Renal cortical epithelial cell (primary cell): ENCODE results near the gene LRIT2. TPM values are rescaled to one million over a fixed set of nuclear protein-coding genes. Genes with fewer than 3 reads are reported as not detected.
"Not testable (repeated sequence)": the region's sequence is repeated elsewhere in the genome, so short reads cannot be mapped to it uniquely, and the experiment has no call there.

ENCODE experiments used
- DNase-seq: peaks from one replicate; pipeline ENCODE4 v3.0.0-alpha.2; 2011; ENCODE audit warnings: low read depth
- total RNA-seq: library from RNA; depleted of rRNA; stranded (reverse); fragments of >200 nt; gene quantifications from 2 replicates; pipeline ENCODE4 v1.2.3, GENCODE V29; 2014

The LRIT2 gene
- total RNA-seq, 1 donor from 2014 or later: not detected

- not testable (repeated sequence) for DNase-seq
Observed at GRCh38 chr10:84180386-84180785, 45.0 kb downstream of the LRIT2 start.

GRCh38 chr10:84179059-84179710, 46.2 kb downstream of the LRIT2 start:
- DNase-seq: peak; percentile 99

- no peak for DNase-seq
Observed at GRCh38 chr10:84178160-84178609, 47.2 kb downstream of the LRIT2 start.

GRCh38 chr10:84177541-84178141, 47.7 kb downstream of the LRIT2 start:
- no peak for DNase-seq

- no peak for DNase-seq
Observed at GRCh38 chr10:84176836-84177474, 48.4 kb downstream of the LRIT2 start.

- DNase-seq: no peak
Observed at GRCh38 chr10:84176351-84176750, 49.0 kb downstream of the LRIT2 start.

- DNase-seq: no peak
Observed at GRCh38 chr10:84175436-84175835, 49.9 kb downstream of the LRIT2 start.

GRCh38 chr10:84173501-84173929, 51.8 kb downstream of the LRIT2 start, which contains the start of gene GPR15LG:
Gene GPR15LG, plus strand, starts transcription at chr10:84173801. Its CDS starts 51 bp downstream, at chr10:84173852.
- DNase-seq: peak; percentile 32

GRCh38 chr10:84172467-84173356, 52.6 kb downstream of the LRIT2 start:
- no peak for DNase-seq

GRCh38 chr10:84171700-84172466, 53.5 kb downstream of the LRIT2 start:
- DNase-seq: peak; percentile 68

- DNase-seq: not testable (repeated sequence)
Observed at GRCh38 chr10:84171237-84171636, 54.1 kb downstream of the LRIT2 start.

Other genes with a start within 250 kb of the LRIT2 start
- 215 and 338 TPM in 2 replicates for gene GHITM, start 86.0 kb downstream of the LRIT2 start, total RNA-seq
- gene GPR15LG, start 51.7 kb downstream of the LRIT2 start, total RNA-seq: 6.8 and 46.5 TPM in 2 replicates
- gene CDHR1, start 31.0 kb downstream of the LRIT2 start, total RNA-seq: 12.5 and 108 TPM in 2 replicates
- not detected in 2 replicates for gene LRIT1, start 16.0 kb upstream of the LRIT2 start, total RNA-seq
- not detected in 2 replicates for gene RGR, start 19.5 kb upstream of the LRIT2 start, total RNA-seq
- 31.8 and 45.5 TPM in 2 replicates for gene CCSER2, start 103.0 kb upstream of the LRIT2 start, total RNA-seq